SK-N-SH (cell line): ENCODE results near the gene FOXN4.

ENCODE experiments used
- CTCF ChIP-seq: fragments of 200-600 bp; sonication (generic); IDR thresholded peaks from 2 replicates; pipeline ENCODE4 v1.6.1; 2017; ENCODE audit warnings: antibody characterized with exemption, mild to moderate bottlenecking, moderate library complexity
- EP300 ChIP-seq, 2 experiments: IDR thresholded peaks; 2 replicates each; pipeline versions ENCODE4 v1.4.0 to v1.6.1; 2012; ENCODE audit warnings: borderline replicate concordance in 1 of 2, low read depth in 1 of 2, low read length in 1 of 2
- EZH2phosphoT487 ChIP-seq: fragments of 200-600 bp; sonication (generic); IDR thresholded peaks from 2 replicates; pipeline ENCODE4 v1.6.1; 2017; ENCODE audit warnings: low read depth, mixed run types, mild to moderate bottlenecking, antibody characterized with exemption, moderate library complexity, borderline replicate concordance
- NFIC ChIP-seq: IDR thresholded peaks from 2 replicates; pipeline ENCODE4 v1.4.0; 2012; ENCODE audit warnings: borderline replicate concordance
- POLR2AphosphoS5 ChIP-seq: IDR thresholded peaks from 2 replicates; pipeline ENCODE4 v1.6.1; 2012; ENCODE audit warnings: low read depth, low read length
- RAD21 ChIP-seq: IDR thresholded peaks from 2 replicates; pipeline ENCODE4 v1.6.1; 2012; ENCODE audit warnings: mild to moderate bottlenecking, low read length
- REST ChIP-seq: IDR thresholded peaks from 2 replicates; pipeline ENCODE4 v1.6.1; 2012; ENCODE audit warnings: mild to moderate bottlenecking, low read depth, low read length, moderate library complexity
- RFX5 ChIP-seq: IDR thresholded peaks from 2 replicates; pipeline ENCODE4 v1.6.1; 2012; ENCODE audit warnings: mild to moderate bottlenecking, improper control_type of control experiment, low read length

- TF ChIP-seq NFIC, result no peak
- TF ChIP-seq EP300 (IDR thresholded peaks at IDR 0.05; ENCODE audit: borderline replicate concordance in 1 of 2, low read depth in 1 of 2, low read length in 1 of 2), result no peak
- no peak for TF ChIP-seq CTCF
- no peak for TF ChIP-seq RFX5
- no peak for TF ChIP-seq EZH2phosphoT487
- TF ChIP-seq RAD21, result no peak
- TF ChIP-seq REST, result no peak
- no peak for TF ChIP-seq POLR2AphosphoS5
These were observed 3.5 kb downstream of the FOXN4 start for GRCh38 chr12:109305547-109305946.
